Gastroesophageal sphincter (tissue), 3 donors: ENCODE data around the gene MAP3K10.

ENCODE experiments used
- CTCF ChIP-seq, 4 experiments: fragments of 200-600 bp in 2 of 4; fragments of 450-650 bp in 2 of 4; sonication (generic) in 1 of 4; IDR thresholded peaks; one replicate each; pipeline ENCODE4 v1.5.1; 2017 to 2019; ENCODE audit warnings: antibody characterized with exemption in 4 of 4, mild to moderate bottlenecking in 2 of 4, moderate library complexity in 2 of 4
- EP300 ChIP-seq: sonication (generic); formaldehyde crosslinking; IDR thresholded peaks from one replicate; pipeline ENCODE4 v1.6.1; 2017; ENCODE audit warnings: antibody characterized with exemption, mild to moderate bottlenecking
- POLR2A ChIP-seq, 2 donors: fragments of 450-650 bp; IDR thresholded peaks; one replicate each; pipeline ENCODE4 v1.6.1; 2017; ENCODE audit warnings: antibody characterized with exemption in 2 of 2, mild to moderate bottlenecking in 2 of 2, moderate library complexity in 1 of 2

- TF ChIP-seq CTCF (IDR thresholded peaks at IDR 0.05): no peak
- no peak for TF ChIP-seq EP300
- TF ChIP-seq POLR2A (IDR thresholded peaks at IDR 0.05): no peak
Observed at GRCh38 chr19:40144947-40145748, 46.1 kb upstream of the MAP3K10 start.
